NCI-H187 treated with DMSO at 0.1 percent for 48 hours (cell line): ENCODE data around the gene KLHL12.
A peak's percentile ranks its signal among the peaks of the same experiment; 100 is the strongest.

Experiments
- DNase-seq: peaks from one replicate; lab custom pipeline; 2025; lab: John Stamatoyannopoulos, UW

The KLHL12 gene

GRCh38 chr1:202926581-202927491, at the start of gene KLHL12:
TSS of gene KLHL12 (minus strand) at chr1:202927234. CDS start at chr1:202925162, 2,072 bp downstream.
- DNase-seq: peak; percentile 96

- DNase-seq: no peak
These were observed 49.6 kb upstream of the KLHL12 start for GRCh38 chr1:202976633-202977032.

- no peak for DNase-seq
These were observed 47.8 kb upstream of the KLHL12 start for GRCh38 chr1:202974856-202975255.

- DNase-seq: no peak
These were observed 45.0 kb upstream of the KLHL12 start for GRCh38 chr1:202972046-202972445.

- no peak for DNase-seq
These were observed 41.9 kb upstream of the KLHL12 start for GRCh38 chr1:202968895-202969295.

GRCh38 chr1:202968351-202968750, 41.3 kb upstream of the KLHL12 start:
- DNase-seq: no peak

GRCh38 chr1:202967684-202968281, 40.7 kb upstream of the KLHL12 start:
- DNase-seq: no peak

- DNase-seq: no peak
These were observed 39.2 kb upstream of the KLHL12 start for GRCh38 chr1:202966006-202966898.

- DNase-seq: no peak
These were observed 38.4 kb upstream of the KLHL12 start for GRCh38 chr1:202965422-202965821.

- DNase-seq: peak; percentile 100
These were observed 37.9 kb upstream of the KLHL12 start for GRCh38 chr1:202964791-202965410.

GRCh38 chr1:202961220-202961880, 34.3 kb upstream of the KLHL12 start:
- no peak for DNase-seq

GRCh38 chr1:202959276-202959620, 32.2 kb upstream of the KLHL12 start:
- no peak for DNase-seq

GRCh38 chr1:202958544-202959275, 31.7 kb upstream of the KLHL12 start:
- DNase-seq: no peak

GRCh38 chr1:202957733-202958543, 30.9 kb upstream of the KLHL12 start, which contains the start of gene ADIPOR1:
TSS of gene ADIPOR1 (minus strand) at chr1:202958312. CDS start at chr1:202951070, 7,242 bp downstream.
- DNase-seq: peak; percentile 48

GRCh38 chr1:202956969-202957368, 29.9 kb upstream of the KLHL12 start:
- DNase-seq: no peak

- no peak for DNase-seq
These were observed 27.2 kb upstream of the KLHL12 start for GRCh38 chr1:202954057-202954745.

GRCh38 chr1:202953392-202953791, 26.4 kb upstream of the KLHL12 start:
- no peak for DNase-seq

GRCh38 chr1:202952818-202953217, 25.8 kb upstream of the KLHL12 start:
- DNase-seq: no peak

GRCh38 chr1:202952099-202952498, 25.1 kb upstream of the KLHL12 start:
- no peak for DNase-seq
